GM10248 (cell line): Measurements from ENCODE around the gene ALDH1L1.
"Not testable (repeated sequence)": the region's sequence is repeated elsewhere in the genome, so short reads cannot be mapped to it uniquely, and the experiment has no call there.

Experiments
- CTCF ChIA-PET: fragments of 300-600 bp; sonication (Branson Sonifier 250); formaldehyde crosslinking; extraction: SDS; loops from one replicate; lab custom pipeline; 2021; ENCODE audit warnings: antibody characterized with exemption; lab: Yijun Ruan, JAX
- POLR2A ChIA-PET: fragments of 350-650 bp; sonication (Branson Sonifier 250); formaldehyde crosslinking; extraction: SDS; loops from one replicate; lab custom pipeline; 2020; ENCODE audit warnings: antibody characterized with exemption; lab: Yijun Ruan, JAX
- DNase-seq: peaks from one replicate; pipeline ENCODE4 v3.0.0; 2012; ENCODE audit errors: extremely low spot score
- TF ChIP-seq, protein P1 (sequence below): IDR thresholded peaks from 2 replicates; pipeline ENCODE4 v1.5.1; 2012; ENCODE audit warnings: mild to moderate bottlenecking, low read depth; ENCODE audit errors: extremely low read depth, missing control alignments, control extremely low read depth

ALDH1L1 gene

DNA sequence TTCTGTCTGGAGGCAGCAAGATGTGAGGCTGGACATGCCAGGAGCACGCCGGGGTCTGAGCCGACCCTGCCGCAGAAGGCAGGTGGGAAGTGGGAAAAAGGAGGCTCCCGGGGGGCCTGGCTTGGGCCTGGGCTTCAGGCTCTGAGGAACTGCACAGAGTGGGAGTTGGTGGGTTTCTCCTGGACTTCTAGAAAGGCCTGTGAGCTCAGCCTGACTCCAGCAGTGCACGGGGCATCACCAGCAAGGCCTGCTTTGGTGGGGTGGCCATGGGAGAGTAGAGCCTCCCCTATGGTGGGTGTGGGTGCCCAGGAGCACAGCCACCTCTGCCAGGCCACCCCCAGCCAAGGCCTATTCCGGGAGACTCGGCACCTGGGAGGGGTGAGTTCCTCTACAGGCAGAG lies 78.4 kb downstream of the ALDH1L1 start:
- TF ChIP-seq, protein P1, sequence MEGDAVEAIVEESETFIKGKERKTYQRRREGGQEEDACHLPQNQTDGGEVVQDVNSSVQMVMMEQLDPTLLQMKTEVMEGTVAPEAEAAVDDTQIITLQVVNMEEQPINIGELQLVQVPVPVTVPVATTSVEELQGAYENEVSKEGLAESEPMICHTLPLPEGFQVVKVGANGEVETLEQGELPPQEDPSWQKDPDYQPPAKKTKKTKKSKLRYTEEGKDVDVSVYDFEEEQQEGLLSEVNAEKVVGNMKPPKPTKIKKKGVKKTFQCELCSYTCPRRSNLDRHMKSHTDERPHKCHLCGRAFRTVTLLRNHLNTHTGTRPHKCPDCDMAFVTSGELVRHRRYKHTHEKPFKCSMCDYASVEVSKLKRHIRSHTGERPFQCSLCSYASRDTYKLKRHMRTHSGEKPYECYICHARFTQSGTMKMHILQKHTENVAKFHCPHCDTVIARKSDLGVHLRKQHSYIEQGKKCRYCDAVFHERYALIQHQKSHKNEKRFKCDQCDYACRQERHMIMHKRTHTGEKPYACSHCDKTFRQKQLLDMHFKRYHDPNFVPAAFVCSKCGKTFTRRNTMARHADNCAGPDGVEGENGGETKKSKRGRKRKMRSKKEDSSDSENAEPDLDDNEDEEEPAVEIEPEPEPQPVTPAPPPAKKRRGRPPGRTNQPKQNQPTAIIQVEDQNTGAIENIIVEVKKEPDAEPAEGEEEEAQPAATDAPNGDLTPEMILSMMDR = no peak
- CTCF ChIA-PET = interaction anchor here (1.0 to 1.5 kb wide), 3 partner anchors 14 to 16 kb away, joined by 3 to 6 read pairs (median 3); no protein-coding TSS in a partner anchor
- POLR2A ChIA-PET = no interaction called here
- no peak for DNase-seq

DNA sequence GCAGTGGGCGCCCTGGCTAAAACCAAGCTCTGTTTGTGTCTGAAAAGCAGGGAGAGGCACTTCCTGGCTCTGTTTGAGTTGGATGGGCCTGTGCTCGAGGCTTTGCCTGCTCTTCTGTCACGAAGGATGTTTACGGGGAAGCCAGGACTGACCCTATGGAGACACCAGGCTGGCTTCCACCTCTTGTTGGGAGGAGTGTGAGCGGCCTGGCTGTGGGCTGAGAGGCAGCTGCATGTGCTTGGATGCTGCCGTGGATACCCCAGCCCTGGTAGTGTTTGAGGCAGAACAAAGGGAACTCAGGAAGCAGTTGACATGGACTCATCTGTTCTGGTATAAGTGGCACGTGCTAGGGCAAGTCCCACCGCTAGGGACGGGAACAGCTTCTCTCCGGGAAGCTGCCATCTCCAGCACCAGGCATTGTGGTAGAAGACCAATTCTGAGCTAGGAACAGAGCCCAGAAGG lies 78.8 kb downstream of the ALDH1L1 start:
- peak; percentile 11 for DNase-seq
- ChIA-PET POLR2A (no interaction called here), CTCF (interaction anchor here (1.1 kb wide), 1 partner anchor 17 kb away, joined by 3 read pairs; no protein-coding TSS in a partner anchor)
- TF ChIP-seq, protein P1 = no peak

- CTCF ChIA-PET = no interaction called here
- DNase-seq = peak; percentile 56
Observed at GRCh38 chr3:126100634-126101301, 79.6 kb downstream of the ALDH1L1 start.

DNA sequence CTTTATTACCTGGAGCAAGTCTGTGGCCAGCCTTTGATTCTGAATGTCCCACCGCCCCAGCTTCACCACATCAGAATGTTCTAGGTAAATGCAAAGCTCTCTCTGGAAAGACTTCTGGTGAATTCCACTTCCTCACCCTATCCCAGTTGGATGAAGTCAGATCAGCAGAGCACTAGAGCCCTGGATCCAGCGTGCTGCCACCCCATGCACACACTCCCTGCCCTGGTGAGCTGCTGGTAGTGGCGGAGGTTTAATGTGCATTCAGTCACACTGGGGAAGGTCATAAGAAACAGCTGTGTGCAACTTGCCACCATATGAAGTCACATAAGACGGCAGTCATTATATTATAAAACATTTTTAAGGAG lies 80.1 kb downstream of the ALDH1L1 start:
- ChIA-PET POLR2A (no interaction called here), CTCF (no interaction called here)
- TF ChIP-seq, protein P1 = no peak

More at GRCh38 chr3:126100634-126101301, 79.6 kb downstream of the ALDH1L1 start:
- TF ChIP-seq, protein P1 = no peak
- POLR2A ChIA-PET = no interaction called here

DNA sequence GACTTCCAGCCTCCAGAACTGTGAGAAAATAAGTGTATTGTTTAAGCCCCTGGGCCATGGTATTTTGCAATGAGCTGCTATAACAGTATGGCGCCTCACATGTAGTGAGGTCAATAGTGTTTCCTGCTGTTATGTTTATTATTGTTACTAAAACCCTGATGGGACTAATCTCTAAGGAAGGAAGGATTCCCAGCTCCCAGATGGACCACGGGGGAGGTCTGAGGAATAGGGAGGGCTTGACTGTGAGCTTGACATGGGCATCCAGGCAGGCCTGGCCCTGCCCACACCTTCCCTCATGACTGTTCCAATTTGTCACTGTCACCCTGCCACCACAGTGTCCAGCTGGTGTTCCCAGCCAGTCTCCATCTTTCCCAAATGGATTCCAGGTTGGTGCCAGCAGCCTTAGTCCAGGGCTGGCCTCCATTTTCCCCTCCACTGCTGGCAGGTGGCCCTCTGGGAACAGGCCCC lies 82.0 kb downstream of the ALDH1L1 start:
- ChIA-PET POLR2A (no interaction called here), CTCF (interaction anchor here (0.9 kb wide), 1 partner anchor 11 kb away, joined by 3 read pairs; no protein-coding TSS in a partner anchor)
- DNase-seq = no peak
- TF ChIP-seq, protein P1 = no peak

More for the DNA sequence above, 80.1 kb downstream of the ALDH1L1 start:
- no peak for DNase-seq

DNA sequence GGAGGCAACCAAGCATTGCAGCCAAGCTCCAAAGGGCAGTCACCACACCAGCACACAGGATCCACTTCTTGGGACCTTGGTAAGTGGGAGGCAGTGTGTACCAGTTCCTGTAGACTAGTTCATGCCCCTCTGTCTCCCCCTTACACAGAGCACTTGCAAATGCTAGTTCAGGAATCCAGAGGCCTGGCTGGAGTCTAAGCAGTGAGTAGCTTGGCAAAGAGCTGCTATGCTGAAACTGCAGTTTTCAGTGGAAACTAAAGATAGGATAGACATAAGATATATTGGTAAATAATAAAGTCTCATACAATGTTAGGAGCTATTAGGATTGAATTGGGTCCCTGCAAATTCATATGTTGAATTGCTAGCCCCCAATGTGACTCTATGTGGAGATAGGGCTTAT lies 82.6 kb downstream of the ALDH1L1 start:
- DNase-seq = no peak
- TF ChIP-seq, protein P1 = no peak
- ChIA-PET CTCF (interaction anchor here (0.9 kb wide), 1 partner anchor 12 kb away, joined by 3 read pairs; no protein-coding TSS in a partner anchor), POLR2A (no interaction called here)

GRCh38 chr3:126096274-126096673 lies 84.1 kb downstream of the ALDH1L1 start:
- DNase-seq, POLR2A ChIA-PET, CTCF ChIA-PET: not testable (repeated sequence)

GRCh38 chr3:126092128-126092527 lies 88.3 kb downstream of the ALDH1L1 start:
- POLR2A ChIA-PET, CTCF ChIA-PET, DNase-seq: not testable (repeated sequence)
